LoVo (cell line): ENCODE measurements around the gene PDXP.
"Not testable (repeated sequence)": the region's sequence is repeated elsewhere in the genome, so short reads cannot be mapped to it uniquely, and the experiment has no call there.

Experiments used
- DNase-seq: peaks from one replicate; pipeline ENCODE4 v3.0.0-alpha.2; 2016; ENCODE audit warnings: low spot score

PDXP gene

DNA sequence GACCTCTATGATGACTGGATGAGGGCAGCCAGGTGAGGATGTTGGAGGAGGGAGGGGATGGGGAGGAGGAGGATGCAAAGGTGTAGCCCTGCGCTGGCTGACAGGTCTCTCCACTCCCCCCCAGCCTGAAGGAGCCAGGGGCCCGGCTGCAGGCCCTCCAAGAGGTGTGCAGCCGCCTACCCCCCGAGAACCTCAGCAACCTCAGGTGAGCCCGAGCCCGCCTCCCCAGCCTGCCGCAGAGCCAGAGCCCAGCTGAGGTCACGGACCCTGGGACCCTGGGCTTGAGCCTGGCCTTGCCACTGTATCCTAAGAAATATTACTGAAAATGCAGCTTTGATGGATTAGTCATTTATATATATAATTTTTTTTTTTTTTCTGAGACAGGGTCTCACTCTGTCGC, 11.2 kb upstream of the PDXP start:
- no peak for DNase-seq

DNA sequence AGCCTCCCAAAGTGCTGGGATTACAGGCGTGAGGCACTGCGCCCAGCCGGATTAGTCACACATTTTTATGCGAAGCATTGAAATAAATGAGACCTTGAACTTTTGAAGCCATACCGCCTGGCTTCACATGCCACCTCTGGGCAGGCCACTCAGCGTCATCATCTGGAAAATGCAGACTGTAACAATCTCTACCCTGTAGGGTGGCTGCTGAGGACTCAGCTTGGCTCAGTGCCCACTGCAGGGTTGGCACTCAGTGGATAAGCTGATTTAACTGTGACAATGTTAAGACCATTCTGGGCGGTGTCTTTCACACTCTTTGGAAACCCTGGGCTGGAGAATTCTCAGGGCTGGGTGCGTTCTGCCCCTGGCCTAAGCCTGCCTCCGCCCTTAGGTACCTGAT, 10.6 kb upstream of the PDXP start:
- peak; percentile 53 for DNase-seq

GRCh38 chr22:37650463-37651136, 7.9 kb upstream of the PDXP start:
- no peak for DNase-seq

GRCh38 chr22:37654563-37655251, 3.8 kb upstream of the PDXP start:
- no peak for DNase-seq

- no peak for DNase-seq
Measured at GRCh38 chr22:37655252-37655563, 3.3 kb upstream of the PDXP start.

GRCh38 chr22:37656583-37656982, 1.9 kb upstream of the PDXP start:
- not testable (repeated sequence) for DNase-seq

DNA sequence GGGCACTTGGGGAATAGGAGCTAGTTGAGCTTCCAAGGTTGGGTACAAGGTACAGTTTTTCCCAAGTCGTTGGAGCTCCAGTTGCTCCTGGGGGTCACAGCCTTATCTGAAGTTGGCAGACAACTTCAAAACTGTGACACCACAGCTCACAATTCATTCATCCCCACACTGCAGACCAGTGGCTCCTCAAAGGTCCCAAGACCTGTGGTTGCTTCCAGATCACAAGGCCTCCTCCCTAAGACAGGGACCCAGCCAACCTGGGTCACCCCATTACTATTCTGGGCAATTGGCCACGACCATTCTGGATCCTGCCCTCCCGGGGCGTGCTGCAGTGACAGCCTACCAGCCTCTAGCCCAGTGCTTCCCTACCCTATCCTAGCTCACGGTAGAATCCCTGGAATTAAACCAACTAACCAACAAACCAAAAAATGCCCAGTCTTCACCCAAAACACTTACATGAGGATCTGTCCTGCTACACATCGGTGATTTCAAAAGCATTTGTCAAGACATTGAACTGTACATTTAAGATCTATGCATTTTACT, 862 bp upstream of the PDXP start:
- no peak for DNase-seq

- DNase-seq: no peak
Measured at GRCh38 chr22:37659066-37659896, 758 bp downstream of the PDXP start.

GRCh38 chr22:37659897-37660708, 1.6 kb downstream of the PDXP start:
- no peak for DNase-seq

GRCh38 chr22:37660709-37661045, 2.2 kb downstream of the PDXP start:
- no peak for DNase-seq

- no peak for DNase-seq
Measured at GRCh38 chr22:37661160-37661924, 2.8 kb downstream of the PDXP start.

DNA sequence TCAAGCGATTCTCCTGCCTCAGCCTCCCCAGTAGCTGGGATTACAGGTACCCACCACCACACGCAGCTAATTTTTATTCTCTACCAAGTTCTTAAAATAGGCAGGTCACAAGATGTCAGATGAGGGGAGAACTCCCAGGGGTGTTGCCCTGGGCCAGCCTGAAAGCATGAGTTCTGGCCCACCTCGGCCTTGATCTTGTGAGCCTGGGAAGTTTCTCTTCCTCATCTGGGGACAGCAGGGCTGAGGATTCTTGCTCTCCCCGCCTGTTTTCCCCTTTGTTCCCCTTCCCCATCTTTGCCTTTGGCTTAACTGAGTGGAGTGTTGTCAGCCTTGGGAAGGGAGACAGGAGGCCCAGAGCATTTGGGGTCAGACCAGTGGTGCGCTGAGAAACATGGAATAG, 3.5 kb downstream of the PDXP start:
- DNase-seq: no peak

DNA sequence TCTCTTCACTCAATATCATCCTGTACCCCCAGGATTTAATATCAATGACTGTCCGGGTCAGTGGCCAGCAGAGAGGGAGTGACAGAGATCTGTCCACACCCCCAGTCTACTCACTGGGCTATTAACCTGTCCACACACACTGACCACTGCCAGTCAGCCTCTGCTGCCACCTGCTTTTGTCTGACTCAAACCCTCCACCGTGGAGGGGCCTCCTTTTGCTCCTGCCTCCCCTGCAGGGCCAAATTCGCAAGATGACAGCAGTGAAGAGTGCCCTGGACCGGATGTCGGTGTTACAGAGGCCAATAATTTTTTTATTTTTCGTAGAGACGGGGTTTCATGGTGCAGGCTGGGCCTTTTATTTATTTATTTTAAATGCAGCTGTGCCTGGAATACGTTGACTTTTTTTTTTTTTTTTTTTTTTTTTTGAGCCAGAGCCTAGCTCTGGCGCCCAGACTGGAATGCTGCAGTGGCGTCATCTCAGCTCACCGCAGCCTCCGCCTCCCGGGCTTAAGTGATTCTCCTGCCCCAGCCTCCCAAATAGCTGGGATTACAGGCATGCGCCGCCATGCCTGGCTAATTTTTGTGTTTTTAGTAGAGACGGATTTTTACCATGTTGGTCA, 5.1 kb downstream of the PDXP start:
- DNase-seq: no peak

DNA sequence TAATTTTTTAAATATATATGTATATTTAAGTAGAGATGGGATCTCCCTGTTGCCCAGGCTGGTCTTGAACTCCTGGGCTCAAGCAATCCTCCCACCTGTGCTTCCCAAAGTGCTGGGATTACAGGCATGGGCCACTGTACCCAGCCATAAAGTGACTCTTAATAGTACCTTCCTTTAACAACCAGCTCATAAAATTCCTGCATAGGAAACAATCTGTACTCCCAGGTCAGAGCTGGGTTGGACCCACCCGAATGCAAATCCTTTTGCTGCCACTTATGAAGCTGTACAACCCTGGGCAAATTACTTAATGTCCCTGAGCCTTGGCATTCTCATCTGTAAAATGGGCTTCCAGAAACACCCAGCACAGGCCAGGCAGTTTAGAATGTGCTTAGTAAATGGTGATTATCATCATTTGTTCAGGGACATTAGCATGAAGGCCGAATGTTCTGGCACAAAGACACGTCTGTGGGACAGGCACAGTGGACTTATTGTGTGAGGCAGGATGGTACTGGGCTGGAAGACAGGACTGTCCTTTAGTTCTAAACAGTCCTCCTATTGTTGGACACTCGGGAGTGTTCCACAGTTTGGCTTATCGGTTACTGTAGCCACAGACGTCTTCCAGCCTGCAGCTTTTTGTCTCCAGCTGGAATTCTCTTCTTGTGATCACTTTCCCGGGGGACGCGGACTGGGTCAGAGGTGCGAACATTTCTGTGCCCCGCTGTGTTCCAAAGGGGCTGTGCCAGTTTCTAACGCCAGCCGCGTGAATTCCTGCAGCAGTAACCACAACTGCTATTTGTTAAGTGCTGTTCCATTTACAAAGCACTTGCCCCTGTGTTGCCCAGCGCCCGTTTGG, 6.0 kb downstream of the PDXP start:
- DNase-seq: no peak

DNA sequence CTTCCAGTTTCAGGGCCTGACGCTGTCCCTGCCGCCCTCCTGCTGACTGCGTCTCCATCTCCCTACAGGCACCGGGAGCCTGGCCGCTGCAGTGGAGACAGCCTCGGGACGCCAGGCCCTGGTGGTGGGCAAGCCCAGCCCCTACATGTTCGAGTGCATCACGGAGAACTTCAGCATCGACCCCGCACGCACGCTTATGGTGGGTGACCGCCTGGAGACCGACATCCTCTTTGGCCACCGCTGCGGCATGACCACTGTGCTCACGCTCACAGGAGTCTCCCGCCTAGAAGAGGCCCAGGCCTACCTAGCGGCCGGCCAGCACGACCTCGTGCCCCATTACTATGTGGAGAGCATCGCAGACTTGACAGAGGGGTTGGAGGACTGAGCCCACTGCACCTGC, 7.0 kb downstream of the PDXP start:
- no peak for DNase-seq

- DNase-seq: no peak
Measured at GRCh38 chr22:37669586-37669985, 11.1 kb downstream of the PDXP start.

- no peak for DNase-seq
Measured at GRCh38 chr22:37672206-37672919, 13.8 kb downstream of the PDXP start.

DNA sequence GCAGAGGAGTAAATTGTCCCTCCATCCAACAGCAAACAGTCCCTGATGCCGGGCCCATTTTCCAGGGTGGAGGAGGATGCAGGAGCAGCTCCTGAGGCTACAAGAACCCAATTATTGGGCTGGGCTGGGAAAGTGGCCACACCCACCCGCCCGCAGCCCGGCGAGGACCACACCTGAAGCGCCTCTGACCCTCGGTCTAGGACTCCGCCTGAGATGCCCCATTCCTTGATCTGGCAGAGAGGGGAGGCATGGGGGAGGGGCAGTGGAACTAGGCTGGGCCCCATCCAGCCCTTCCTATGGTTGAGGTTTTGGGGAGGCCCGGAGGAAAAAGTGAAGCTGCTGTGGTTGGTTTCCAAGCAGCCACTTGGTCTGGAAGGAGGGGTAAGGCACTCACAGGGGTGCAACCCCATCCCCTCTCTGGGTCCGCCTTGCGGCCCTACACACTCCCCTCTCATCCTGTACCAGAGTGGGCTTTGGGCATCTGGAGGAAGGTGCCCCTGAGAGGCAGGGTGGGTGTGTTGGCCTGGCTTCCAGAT, 14.5 kb downstream of the PDXP start:
- no peak for DNase-seq

GRCh38 chr22:37674248-37674647, 15.7 kb downstream of the PDXP start:
- no peak for DNase-seq
